IMR-90 (cell line): ENCODE results near the gene ARMC9.

Source experiments
- BHLHE40 ChIP-seq: fragments of 150-350 bp; IDR thresholded peaks from 2 replicates; pipeline ENCODE4 v1.6.1; 2016; ENCODE audit warnings: mild to moderate bottlenecking, low read depth, low read length
- CEBPB ChIP-seq: IDR thresholded peaks from 2 replicates; pipeline ENCODE4 v1.6.1; 2012; ENCODE audit warnings: low read depth, low read length, improper control_type of control experiment
- CTCF ChIP-seq: conservative IDR thresholded peaks from 2 replicates; pipeline ENCODE4 v1.5.1; 2012; ENCODE audit warnings: mild to moderate bottlenecking, low read depth, low read length, improper control_type of control experiment
- FOS ChIP-seq: fragments of 150-350 bp; IDR thresholded peaks from 2 replicates; pipeline ENCODE4 v1.6.1; 2016; ENCODE audit warnings: low read depth, low read length
- MAFK ChIP-seq: IDR thresholded peaks from 2 replicates; pipeline ENCODE4 v1.6.1; 2012; ENCODE audit warnings: low read depth, low read length, improper control_type of control experiment
- MAZ ChIP-seq: IDR thresholded peaks from 2 replicates; pipeline ENCODE4 v1.6.1; 2012; ENCODE audit warnings: low read depth, mild to moderate bottlenecking, low read length, improper control_type of control experiment, moderate library complexity, borderline replicate concordance
- MXI1 ChIP-seq: IDR thresholded peaks from 2 replicates; pipeline ENCODE4 v1.6.1; 2012; ENCODE audit warnings: low read depth, mild to moderate bottlenecking, low read length, moderate library complexity, borderline replicate concordance
- POLR2A ChIP-seq: IDR thresholded peaks from 2 replicates; pipeline ENCODE4 v1.6.1; 2012; ENCODE audit warnings: mild to moderate bottlenecking, low read depth, low read length
- RAD21 ChIP-seq: IDR thresholded peaks from 2 replicates; pipeline ENCODE4 v1.6.1; 2012; ENCODE audit warnings: low read length, improper control_type of control experiment
- RCOR1 ChIP-seq: IDR thresholded peaks from 2 replicates; pipeline ENCODE4 v1.6.1; 2012; ENCODE audit warnings: mild to moderate bottlenecking, low read length, improper control_type of control experiment; ENCODE audit not compliant: insufficient replicate concordance
- RFX5 ChIP-seq: IDR thresholded peaks from 2 replicates; pipeline ENCODE4 v1.8.0; 2012; ENCODE audit warnings: low read depth, mild to moderate bottlenecking, low read length, moderate library complexity
- SMC3 ChIP-seq: fragments of 150-350 bp; IDR thresholded peaks from 2 replicates; pipeline ENCODE4 v1.6.1; 2016; ENCODE audit warnings: low read depth, mild to moderate bottlenecking, antibody characterized with exemption, low read length, moderate library complexity
- USF2 ChIP-seq: fragments of 150-350 bp; IDR thresholded peaks from 2 replicates; pipeline ENCODE4 v1.6.1; 2017; ENCODE audit warnings: mild to moderate bottlenecking, antibody characterized with exemption, low read length, low read depth

GRCh38 chr2:231185886-231186285, 12.5 kb upstream of the ARMC9 start:
- TF ChIP-seq POLR2A: no peak
- no peak for TF ChIP-seq BHLHE40
- no peak for TF ChIP-seq RCOR1
- no peak for TF ChIP-seq CTCF
- TF ChIP-seq FOS: no peak
- TF ChIP-seq USF2: no peak
- TF ChIP-seq RAD21: no peak
- no peak for TF ChIP-seq RFX5
- no peak for TF ChIP-seq SMC3
- TF ChIP-seq MXI1: no peak
- TF ChIP-seq MAZ: no peak
- TF ChIP-seq MAFK: no peak
- no peak for TF ChIP-seq CEBPB
